Measurements from ENCODE around the gene DHRS11.
A peak's percentile ranks its signal among the peaks of the same experiment; 100 is the strongest.

DHRS11 gene

DNA sequence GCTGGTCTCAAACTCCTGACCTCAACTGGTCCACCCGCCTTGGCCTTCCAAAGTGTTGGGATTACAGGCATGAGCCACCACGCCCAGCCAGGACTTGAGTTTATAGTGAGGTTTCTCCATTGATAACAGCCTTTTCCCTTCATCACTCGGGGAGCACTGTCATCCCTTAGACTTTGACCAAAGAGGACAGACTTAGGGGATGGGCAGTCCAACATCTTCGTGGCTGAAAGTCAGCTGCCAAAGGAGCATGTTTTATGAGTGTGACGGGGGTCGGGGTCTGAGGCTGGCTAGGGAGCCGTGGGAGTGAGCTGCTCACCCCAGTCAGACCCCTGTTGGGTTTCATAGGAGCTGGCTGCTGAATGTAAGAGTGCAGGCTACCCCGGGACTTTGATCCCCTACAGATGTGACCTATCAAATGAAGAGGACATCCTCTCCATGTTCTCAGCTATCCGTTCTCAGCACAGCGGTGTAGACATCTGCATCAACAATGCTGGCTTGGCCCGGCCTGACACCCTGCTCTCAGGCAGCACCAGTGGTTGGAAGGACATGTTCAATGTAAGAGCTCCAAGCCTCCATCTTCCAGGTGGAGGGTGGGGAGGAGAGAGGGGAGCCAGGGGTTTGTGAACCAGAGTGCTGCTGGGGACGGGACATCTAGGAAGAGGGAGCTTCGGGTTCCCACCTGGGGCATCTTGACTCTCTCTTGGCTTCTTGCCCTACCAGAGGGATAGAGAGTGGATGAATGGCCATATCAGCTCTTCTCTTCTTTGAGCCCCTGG, 3.1 kb downstream of the DHRS11 start:
- DNase-seq: no peak

DNA sequence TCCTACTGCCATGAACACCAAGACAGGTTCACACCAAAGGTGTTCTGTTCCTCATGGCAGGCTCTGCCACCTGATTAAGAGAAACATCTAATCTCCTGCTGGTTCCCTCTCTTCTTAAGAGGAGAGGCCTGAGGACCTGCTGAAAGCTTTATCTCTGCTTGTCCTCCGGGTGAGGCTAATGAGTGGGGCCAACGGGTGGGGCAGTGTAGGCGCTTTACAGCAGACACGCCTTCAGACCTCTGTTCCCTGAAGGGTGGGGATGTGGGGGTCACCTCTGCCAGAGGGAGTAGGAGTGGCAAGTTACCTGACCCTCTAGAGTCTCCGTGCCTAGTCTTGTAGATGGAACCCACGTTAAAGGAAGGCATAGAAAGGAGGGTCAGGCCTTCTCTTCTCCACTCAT, 5.5 kb downstream of the DHRS11 start:
- DNase-seq: no peak

DNA sequence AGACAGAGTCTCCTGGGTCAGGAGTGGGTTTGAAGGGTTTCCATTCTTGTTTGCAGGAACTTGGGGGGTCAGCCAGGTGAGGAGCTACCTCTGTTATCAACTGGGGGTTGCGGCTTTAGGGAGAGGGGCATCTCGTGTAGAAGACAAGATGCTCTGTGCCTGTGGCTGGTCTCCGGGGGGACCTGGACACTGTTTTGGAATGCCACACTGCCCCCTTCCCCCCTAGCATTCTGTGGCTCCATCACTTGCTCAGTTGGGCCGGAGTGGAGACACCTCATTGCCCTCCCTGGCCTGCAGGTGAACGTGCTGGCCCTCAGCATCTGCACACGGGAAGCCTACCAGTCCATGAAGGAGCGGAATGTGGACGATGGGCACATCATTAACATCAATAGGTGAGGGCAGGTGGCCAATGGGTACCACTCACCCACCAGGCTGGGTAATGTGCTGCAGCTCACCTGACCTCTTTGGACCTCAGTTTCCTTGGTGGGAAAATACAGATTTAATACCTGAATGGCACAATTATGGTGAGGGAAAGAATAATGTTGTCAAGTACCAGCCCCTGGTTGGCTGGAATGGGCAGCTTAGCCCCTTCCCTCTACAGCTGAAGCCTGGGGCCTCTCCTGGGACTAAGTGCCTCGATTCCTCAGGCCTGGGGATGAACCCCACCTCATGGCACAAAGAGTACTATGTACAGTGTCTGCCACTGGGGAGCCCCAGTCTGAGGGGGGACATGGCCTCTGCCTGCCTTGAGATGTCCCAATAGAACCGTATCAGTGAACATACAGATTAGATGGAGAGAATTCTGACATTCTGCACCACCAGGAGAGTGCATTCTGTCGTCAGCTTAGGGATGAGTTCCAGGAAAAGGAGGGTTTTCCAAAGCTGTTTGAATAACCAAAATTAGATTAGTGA, 6.4 kb downstream of the DHRS11 start:
- no peak for DNase-seq

DNA sequence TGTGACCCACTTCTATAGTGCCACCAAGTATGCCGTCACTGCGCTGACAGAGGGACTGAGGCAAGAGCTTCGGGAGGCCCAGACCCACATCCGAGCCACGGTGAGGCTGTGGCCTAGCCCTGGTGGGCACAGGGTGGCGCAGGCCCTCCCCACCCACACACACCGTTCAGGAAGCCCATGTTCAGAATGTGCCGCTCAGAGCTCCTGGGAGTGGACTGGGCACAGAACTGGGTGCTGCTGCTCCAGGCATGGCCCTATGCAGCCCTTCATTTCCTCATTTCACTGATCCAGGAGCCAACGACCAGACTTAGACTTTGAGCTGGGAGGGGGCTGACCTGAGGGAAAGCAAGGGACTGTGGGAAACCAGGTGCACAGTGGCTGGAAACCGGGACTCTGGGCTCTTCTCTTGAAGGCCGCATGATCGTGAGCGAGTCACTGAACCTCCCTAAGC, 7.3 kb downstream of the DHRS11 start:
- no peak for DNase-seq

DNA sequence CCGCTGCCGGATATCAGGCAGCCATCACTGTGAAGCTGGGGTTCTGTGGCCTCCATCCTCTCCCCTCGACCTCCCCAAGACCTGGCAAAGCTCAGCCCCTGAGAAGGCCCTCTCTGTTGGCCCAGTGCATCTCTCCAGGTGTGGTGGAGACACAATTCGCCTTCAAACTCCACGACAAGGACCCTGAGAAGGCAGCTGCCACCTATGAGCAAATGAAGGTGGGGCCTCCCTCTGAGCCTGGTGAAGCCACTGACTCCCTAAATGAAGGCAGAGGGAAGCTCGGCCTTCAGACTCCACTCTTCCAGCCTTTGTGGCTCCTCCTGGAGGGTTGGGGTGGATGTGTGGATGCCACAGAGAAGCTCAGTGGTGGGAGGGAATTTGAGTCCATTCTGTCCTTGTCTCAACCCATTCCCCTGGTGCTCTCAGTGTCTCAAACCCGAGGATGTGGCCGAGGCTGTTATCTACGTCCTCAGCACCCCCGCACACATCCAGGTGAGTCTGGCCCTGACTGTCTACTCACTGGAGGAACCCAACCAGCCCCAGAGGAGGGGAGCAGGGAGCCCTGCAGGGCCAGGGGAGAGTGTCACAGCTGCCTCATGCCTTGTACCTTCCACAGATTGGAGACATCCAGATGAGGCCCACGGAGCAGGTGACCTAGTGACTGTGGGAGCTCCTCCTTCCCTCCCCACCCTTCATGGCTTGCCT, 8.0 kb downstream of the DHRS11 start:
- no peak for DNase-seq

DNA sequence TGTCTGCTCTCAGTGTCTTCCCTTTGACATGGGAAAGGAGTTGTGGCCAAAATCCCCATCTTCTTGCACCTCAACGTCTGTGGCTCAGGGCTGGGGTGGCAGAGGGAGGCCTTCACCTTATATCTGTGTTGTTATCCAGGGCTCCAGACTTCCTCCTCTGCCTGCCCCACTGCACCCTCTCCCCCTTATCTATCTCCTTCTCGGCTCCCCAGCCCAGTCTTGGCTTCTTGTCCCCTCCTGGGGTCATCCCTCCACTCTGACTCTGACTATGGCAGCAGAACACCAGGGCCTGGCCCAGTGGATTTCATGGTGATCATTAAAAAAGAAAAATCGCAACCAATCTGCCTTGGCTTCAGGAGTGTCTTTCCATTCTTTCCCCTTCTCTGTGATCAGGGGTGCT, 8.8 kb downstream of the DHRS11 start:
- no peak for DNase-seq

DNA sequence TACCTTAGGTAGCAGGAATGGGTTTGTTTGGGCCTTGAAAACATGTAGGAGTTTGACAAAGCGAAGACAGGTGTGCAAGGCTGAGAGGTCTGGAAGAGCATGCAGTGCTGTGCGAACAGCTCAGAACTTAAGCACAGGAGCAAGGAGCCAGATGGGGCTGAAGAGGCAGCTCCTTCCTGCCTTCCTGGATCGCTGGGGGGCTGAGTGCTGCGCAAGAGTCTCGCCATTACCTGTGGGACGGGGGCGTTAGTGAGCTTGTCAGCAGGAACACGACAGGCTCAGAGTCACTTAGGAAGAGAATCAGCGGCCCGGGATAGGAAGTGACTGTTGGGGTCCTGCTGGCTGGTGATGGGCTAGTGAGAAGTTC, 9.2 kb downstream of the DHRS11 start:
- no peak for DNase-seq

DNA sequence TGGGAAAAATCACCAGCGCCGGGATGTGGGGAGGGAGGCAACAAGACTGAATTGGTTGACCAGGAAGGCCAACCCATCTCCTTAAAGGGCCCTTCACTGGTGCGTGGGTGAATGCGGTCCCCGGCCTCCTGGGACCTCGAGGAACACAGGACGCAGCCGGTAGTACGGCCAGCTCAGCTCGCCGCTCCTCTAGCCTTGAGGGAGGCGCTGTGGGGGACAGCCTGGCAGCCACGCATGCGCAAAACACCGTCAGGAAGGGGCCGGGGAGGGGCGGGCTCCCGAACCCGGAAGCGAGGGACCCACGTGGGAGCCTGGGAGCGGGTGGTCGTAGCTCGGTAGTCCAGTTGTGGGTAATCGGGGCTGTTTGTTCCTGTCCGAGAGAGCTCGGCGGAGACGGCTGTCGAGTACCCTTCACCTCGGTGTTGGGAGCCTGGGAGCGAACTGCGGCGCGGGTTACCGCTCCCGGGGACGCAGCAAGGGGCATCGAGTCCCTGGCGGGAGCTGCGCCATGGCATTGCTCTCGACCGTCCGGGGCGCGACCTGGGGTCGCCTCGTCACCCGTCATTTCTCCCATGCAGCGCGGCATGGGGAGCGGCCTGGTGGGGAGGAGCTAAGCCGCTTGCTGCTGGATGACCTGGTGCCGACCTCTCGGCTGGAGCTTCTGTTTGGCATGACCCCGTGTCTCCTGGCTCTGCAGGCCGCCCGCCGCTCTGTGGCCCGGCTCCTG, 9.8 kb downstream of the DHRS11 start, which contains the start of gene MRM1:
TSS of gene MRM1 (plus strand) at position 281 of the 727 bp plus-strand sequence. CDS start at position 509, 228 bp downstream.
- peak; percentile 93 for DNase-seq

DNA sequence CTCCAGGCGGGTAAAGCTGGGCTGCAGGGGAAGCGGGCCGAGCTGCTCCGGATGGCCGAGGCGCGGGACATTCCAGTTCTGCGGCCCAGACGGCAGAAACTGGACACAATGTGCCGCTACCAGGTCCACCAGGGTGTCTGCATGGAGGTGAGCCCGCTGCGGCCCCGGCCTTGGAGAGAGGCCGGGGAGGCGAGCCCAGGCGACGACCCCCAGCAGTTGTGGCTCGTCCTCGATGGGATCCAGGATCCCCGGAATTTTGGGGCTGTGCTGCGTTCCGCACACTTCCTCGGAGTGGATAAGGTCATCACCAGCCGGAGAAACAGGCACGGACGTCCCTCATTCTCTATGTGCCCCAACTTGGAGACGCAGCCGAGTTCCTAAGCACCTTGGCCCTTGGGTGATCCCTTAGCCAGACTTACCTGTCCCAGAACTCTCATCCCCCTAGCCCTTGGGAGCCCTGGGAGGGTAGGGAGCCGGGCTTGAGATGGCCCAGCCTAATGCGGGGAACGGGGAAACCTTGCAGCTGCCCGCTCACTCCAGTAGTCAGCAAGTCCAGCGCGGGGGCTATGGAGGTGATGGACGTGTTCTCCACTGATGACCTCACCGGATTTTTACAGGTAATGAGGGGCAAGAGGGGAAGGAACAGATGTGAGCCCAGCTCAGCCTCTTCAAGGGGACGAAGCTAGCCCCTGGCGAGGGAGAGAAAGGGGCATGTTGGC, 10.5 kb downstream of the DHRS11 start:
- no peak for DNase-seq

DNA sequence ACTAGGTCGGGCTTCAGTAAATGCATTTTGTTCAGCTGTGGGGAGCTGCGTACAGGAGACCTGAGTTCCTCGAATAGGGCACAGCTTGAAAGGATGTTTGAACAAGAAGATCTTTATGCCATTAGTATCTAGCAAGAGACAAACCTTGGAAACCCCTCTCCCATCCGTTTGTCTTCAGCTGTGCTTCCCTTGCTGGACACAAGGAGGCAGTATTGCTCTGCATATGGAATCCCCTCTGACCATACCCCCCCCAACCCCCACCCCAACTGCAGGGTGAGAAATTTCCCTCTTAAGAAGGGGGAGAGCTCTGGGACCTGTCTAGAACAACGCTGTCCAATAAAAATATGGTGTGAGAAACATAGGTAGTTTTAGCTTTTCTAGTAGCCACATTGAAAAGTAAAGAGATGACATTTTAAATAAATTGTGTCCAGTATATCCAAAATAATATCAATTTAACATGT, 11.3 kb downstream of the DHRS11 start:
- DNase-seq: peak; percentile 70

DNA sequence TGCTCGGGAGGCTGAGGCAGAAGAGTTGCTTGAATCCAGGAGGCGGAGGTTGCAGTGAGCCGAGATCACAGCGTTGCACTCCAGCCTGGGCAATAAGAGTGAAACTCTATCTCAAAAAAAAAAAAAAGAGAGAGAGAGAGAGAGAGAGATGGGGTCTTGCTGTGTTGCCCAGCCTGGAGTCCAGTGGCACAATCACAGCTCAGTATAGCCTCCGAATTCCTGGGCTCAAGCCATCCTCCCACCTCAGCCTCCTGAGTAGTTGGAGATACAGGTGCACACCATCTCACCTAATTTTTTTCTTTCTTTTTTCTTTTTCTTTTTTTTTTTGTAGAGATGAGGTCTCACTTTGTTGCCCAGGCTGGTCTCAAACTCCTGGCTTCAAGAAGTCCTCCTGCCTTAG, 13.3 kb downstream of the DHRS11 start:
- DNase-seq: peak; percentile 2

DNA sequence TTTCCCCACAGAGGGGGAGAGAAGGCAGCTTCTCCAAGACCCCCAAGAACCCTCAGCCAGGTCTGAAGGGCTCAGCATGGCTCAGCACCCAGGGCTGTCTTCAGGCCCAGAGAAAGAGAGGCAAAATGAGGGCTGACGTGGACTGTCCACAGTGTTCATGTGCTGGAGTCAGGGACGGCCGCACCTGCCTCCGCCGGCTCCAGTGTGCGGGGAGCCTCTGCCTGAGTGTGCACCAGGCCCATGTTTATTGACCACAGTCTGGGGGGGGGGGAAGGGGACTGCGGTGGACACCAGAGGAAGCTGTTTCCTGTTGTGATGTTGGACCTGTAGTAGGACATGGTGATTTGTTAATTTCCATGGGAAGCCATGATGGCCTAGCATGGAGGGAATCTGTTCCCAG, 16.6 kb downstream of the DHRS11 start:
- DNase-seq: peak; percentile 35

DNA sequence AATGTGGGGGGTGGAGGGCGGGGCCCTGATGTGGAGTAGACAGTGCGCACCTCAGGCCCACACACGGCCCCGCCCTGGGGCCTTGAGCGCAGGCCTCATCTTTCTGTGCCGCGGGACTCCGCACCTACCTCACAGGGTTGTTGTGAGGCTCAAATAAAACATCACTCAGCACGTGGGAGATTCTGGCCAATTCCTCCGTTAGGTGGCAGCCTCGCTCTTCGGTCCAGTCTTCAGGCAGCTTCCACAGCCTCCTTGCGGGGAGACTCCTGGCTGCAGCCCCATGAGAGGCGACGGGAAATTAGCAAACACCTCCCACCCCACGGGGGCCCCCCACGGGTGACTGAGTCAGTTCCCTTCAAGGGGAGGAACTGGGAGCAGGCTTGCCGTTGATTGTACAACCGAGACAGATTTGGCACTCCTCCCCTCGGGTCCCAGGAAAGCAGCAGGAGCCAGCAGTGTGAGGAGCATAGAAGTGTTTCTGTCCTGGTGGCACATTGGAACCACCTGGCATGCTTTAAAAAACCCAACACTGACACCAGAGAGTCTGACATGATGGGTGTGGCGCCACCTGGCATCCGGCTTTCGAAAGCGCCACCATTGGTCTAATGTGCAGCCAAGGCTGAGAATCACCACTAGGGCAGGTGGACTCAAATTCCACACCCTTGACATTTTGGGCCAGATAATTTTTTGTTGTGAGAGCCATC, 17.3 kb downstream of the DHRS11 start:
- peak; percentile 65 for DNase-seq

DNA sequence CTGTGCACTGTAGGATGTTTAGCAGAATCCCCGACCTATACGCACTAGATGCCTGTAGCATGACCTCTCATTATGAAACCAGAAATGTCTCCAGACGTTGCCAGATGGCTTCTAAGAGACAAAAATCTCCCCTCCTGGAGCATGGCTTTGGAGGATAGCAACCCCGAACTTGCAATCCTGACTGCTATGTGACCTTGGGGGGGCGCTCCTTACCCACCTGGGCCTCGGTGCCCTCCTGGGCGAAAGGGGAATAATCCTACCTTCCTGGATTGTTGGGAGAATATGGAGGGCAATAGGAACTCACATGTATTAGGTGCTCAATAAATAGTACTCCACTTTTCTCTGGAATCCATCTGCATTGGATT, 17.8 kb downstream of the DHRS11 start:
- DNase-seq: peak; percentile 28

DNA sequence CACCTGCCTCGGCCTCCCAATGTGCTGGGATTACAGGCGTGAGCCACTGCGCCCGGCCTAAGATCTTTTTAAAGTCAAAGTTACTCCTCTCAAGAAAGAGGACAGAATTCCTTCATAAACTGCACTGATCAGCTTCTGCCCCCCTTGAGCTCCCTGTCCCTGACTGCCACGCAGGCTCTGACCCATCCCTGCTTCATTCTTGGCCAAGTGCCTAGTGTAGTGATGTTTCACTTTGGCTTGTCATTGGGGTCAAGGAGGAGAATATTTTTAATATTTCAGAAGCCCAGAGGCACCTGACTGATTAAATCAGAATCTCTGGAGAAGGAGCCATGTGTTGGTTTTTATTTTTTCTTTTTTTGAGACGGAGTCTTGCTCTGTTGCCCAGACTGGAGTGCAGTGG, 18.8 kb downstream of the DHRS11 start:
- DNase-seq: no peak

DNA sequence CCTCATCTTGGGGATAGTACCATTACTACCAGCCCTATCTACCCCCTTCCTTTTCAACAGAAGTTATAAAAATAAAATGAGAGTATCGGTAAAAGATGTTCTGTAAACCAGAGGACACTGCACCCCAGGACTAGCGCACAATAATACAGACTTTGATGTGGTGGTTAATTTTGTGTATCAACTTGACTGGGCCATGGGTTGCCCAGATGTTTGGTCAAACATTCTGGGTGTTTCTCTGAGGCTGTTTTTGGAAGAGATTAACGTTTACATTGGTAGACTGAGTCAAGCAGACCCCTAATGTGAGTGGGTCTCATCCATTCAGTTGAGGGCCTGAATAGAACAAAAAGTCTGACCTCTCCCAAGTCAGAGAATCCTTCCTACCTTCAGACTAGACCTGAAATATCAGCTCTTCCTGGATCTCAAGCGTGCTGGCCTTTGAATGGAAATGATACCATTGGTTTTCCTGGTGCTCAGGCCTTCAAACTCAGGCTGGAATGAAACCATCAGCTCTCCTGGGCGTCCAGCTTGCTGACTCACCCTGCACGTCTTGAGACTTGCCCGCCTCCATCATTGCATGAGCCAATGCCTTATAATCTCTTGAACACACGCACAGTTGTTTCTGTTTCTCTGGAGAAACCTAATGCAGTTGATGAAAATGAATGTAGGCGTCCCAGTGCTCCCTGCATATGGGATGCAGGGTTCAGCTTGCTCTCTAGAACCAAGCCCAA, 19.8 kb downstream of the DHRS11 start:
- DNase-seq: no peak

DNA sequence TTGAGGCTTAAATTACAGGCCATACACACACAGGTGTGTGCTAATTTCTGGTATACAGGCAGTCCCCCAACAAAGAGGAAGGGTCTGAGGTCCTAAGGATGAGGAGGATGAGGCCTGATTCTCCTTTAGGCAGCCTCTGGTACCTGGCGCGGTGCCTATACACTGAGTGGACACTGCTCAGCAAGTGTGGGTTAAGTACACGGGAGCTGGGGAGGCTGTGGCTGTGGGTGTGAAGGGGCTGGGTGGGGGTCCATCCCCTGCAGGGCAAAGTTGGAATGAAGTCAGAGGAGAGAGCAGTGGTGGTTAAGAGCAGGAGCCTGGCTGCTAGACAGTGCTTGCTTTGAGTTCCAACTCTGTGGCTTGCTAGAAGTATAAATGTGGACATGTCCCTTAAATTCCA, 20.6 kb downstream of the DHRS11 start:
- no peak for DNase-seq

DNA sequence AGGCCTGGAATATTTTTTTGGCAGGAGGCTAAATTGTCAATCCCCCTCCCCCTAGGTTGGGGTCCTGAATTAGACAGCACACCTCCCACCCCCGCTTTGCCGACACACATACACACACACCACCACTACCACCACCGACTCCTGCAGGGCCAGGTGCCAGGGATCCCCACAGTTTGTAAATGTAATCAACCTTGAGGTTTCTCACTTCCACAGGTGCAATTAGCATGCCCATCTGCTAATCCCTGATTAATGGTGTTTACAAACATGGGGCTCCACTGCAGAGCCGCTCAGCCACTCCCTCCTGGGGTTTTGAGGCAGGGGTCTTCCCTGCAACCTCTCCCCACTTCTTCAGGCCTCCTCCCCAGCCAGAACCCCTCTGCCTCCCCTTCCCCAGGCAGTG, 21.5 kb downstream of the DHRS11 start:
- DNase-seq: no peak

DNA sequence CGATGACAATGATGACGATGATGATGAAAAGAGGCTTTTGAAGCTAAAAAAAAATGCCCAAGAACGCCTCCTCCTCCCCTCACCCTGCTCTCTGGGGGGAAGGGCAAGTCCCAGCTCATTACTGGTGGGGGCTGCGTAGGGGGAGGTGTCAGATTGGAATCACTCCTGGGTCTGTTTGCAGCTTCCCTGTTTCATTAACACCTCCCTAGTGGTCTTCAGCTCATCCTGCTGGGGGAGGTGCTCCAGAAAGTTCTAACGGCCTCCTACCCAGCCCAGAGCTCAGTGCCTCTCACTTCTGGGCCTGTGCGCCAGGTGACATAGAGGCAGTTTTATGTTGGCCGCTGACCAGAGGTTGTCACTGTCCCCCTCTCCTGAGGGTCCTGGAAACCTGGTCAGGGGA, 22.4 kb downstream of the DHRS11 start:
- DNase-seq: no peak

DNA sequence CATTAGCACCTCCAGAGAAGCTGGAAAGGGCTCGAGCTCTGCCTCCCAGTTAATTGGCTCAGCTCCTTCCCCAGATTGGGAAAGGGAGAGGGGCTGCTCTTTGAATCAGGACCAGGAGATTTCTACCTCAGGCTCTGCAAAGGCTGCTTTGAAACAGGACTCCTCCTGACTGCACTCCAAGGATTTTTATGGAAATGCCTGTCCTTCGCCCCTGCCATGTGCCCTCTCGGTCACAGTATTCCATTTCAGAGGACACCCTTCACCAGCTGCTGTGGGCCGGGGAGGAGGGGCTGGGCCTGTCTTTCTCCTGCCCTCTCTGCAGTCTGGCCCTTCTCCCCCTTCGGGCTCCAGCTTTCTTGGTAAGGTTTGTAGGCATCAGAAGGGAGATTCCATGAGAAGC, 23.3 kb downstream of the DHRS11 start:
- DNase-seq: no peak
